SW 1271 (cell line): ENCODE data around the gene PRR20D.
"Not testable (repeated sequence)": the region's sequence is repeated elsewhere in the genome, so short reads cannot be mapped to it uniquely, and the experiment has no call there.

Experiments
- DNase-seq, 2 experiments: peaks; one replicate each; lab custom pipeline; 2025; lab: John Stamatoyannopoulos, UW

The PRR20D gene

GRCh38 chr13:57160332-57160731, at the start of gene PRR20D:
Gene PRR20D, plus strand, starts transcription at chr13:57160632. Its CDS starts 387 bp downstream, at chr13:57161019.
- not testable (repeated sequence) for DNase-seq

- no peak for DNase-seq
Measured at GRCh38 chr13:57114945-57115344, 45.5 kb upstream of the PRR20D start.

DNA sequence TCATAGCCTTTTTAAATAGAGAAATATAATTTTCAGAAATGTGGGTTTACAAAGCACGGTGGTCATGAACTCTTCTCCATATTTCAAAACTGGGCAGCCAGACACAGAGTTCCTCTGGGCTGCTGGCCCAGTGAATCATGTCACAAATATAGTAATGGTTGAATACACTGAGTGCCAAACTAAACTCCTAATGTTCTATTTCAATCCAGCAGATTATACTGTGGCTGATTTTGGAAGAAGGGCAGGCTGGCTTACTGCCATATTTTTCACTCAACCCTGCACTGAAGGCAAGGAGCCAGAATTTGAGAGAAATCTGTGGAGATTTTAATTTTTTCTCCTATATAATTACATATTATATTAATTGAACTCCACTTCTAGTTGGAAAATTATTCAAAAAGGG, 36.8 kb upstream of the PRR20D start:
- DNase-seq, result no peak

GRCh38 chr13:57128909-57129308, 31.5 kb upstream of the PRR20D start:
- DNase-seq, result no peak

- DNase-seq, result no peak
Measured at GRCh38 chr13:57136093-57136492, 24.3 kb upstream of the PRR20D start.

DNA sequence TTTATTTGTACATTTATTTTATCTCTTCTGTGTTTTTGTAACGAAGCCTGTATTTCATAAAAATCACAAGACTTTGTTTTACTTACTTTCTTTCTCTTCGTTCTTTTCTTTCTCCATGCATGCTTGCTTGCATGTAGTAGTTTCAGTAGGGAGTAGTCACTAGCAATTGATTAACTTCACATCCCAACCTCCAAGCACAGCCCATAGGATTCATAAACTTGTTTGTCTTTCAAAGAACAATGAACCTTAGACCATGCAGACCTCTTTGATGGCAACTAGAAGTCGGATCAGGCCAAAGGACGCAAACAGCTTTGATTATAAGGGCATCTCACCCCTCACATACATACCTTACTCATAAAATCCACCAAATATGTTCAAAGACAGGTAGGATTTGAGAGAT, 22.8 kb upstream of the PRR20D start:
- DNase-seq, result no peak

GRCh38 chr13:57138988-57139387, 21.4 kb upstream of the PRR20D start:
- DNase-seq, result no peak

GRCh38 chr13:57139781-57140180, 20.7 kb upstream of the PRR20D start:
- not testable (repeated sequence) for DNase-seq

DNA sequence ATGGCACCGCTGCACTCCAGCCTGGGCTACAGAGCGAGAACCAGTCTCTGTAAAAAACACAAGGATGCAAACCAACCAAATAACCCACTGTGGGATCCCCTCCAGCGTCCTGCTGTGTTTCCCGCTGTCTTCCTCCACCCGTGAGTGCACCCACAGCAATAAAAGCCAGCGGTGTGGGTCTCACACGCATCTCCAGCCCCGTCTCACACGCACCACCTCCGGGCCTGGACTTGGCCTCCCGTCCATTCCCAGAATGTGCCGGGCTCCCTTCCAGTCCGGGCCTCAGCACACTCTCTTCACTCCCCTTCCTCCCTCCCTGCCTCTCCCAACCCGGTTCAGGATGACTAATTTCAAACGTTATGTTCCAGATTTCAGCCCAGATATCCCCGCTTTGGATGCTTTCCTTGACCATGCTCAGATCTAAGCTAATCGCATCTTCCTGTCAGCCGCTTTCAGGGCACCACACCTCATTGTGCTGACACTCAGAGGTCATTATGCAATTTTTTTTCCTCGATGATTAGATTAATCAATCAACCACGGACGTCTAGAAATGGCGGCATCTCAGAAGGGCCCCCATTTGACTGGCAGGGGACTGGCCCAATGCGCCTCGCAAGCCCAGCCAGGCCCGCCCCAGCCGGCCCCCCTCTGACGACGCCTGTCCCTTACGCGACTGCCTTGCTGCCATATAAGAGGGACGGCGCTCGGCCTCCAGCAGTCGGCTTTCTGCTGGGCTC, 20.0 kb upstream of the PRR20D start, which contains the start of gene PRR20A:
Gene PRR20A, plus strand, starts transcription at position 684 of the 734 bp plus-strand sequence. CDS start 387 bp downstream, outside the sequence.
- DNase-seq, result not testable (repeated sequence)

- DNase-seq, result not testable (repeated sequence)
Measured at GRCh38 chr13:57147188-57147587, 13.2 kb upstream of the PRR20D start, which contains the start of gene PRR20B. Gene PRR20B, plus strand, starts transcription at chr13:57147488. Its CDS starts 387 bp downstream, at chr13:57147875.

DNA sequence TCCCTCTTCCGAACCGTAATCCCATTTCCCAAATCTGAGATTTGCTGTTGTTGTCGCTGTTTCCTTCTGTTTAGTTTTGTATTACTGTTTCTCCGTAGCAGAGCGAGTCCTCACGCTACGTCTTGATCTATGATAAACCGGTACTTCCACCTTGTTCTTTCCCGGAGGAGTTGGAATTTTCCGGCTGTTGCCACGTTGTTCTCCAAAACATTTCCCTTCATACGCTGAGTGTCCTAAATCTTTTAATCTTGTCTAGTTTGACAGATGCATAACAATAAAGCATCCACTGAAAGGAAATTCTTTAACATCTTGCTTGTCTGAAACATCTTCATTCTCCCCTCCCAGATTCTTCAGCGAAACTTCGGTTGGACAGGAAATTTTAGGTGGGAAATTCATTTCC, 12.3 kb upstream of the PRR20D start:
- not testable (repeated sequence) for DNase-seq

- not testable (repeated sequence) for DNase-seq
Measured at GRCh38 chr13:57153761-57154160, 6.7 kb upstream of the PRR20D start, which contains the start of gene PRR20C. Gene PRR20C, plus strand, starts transcription at chr13:57154061. Its CDS starts 387 bp downstream, at chr13:57154448.

GRCh38 chr13:57166897-57167296, 6.5 kb downstream of the PRR20D start, which contains the start of gene PRR20E:
Gene PRR20E, plus strand, starts transcription at chr13:57167197. Its CDS starts 387 bp downstream, at chr13:57167584.
- DNase-seq, result not testable (repeated sequence)

- DNase-seq, result no peak
Measured at GRCh38 chr13:57191667-57192066, 31.2 kb downstream of the PRR20D start.

DNA sequence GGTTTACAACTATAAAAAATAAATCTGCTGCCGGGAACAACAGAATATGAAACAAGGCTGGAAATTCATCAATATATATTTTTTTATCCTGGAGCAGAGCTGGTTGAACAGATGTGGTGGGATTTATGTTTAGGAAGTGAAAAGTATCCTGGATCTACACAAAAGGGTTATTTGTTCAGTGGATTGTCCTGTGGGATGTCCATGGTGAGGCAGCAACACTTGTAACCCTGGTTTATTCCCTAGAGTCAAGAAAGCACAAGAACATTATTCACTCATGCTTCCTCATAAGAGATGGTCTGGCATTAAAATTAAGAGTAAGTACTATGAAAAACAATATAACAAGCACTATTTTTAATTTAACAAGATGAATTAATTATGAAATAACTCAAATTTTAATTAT, 52.6 kb downstream of the PRR20D start:
- DNase-seq, result no peak
